Measurements from ENCODE around the gene NAV3. TPM values are rescaled to one million over a fixed set of nuclear protein-coding genes. Genes with fewer than 3 reads are reported as not detected.

NAV3 gene
- total RNA-seq, 1 donor from 2014 or later, result 16.2 TPM

- Histone ChIP-seq H3K4me1 (no peaks in the 10 kb centered on the region), H3K36me3 (no peaks in the 10 kb centered on the region), H3K27me3 (no peaks in the 10 kb centered on the region), H3K4me3 (no peak overlapping the region), H3K9me3 (no peaks in the 10 kb centered on the region), H3K27ac (no peak overlapping the region)
- DNase-seq (ENCODE audit: extremely low spot score in 2 of 2), result no peak
- no peak for TF ChIP-seq POLR2A (IDR thresholded peaks at IDR 0.05)
- TF ChIP-seq POLR2AphosphoS5 (IDR thresholded peaks at IDR 0.05; ENCODE audit: insufficient read depth in 1 of 2, low read depth in 1 of 2), result no peak
- no peak for TF ChIP-seq CTCF (IDR thresholded peaks at IDR 0.05)
- intact Hi-C loops (cut with DNase I), result no loop called here
These were observed 402.1 kb downstream of the NAV3 start for GRCh38 chr12:78232756-78233155.

- H3K27ac ChIP-seq, result no peak overlapping the region
- intact Hi-C loops (cut with DNase I), result no loop called here
- no peaks in the 10 kb centered on the region for H3K36me3 ChIP-seq
- no peaks in the 10 kb centered on the region for H3K9me3 ChIP-seq
- no peak for TF ChIP-seq CTCF (IDR thresholded peaks at IDR 0.05)
- no peak for TF ChIP-seq POLR2A (IDR thresholded peaks at IDR 0.05)
- TF ChIP-seq POLR2AphosphoS5 (IDR thresholded peaks at IDR 0.05; ENCODE audit: insufficient read depth in 1 of 2, low read depth in 1 of 2), result no peak
- H3K4me3 ChIP-seq, result no peak overlapping the region
- DNase-seq (ENCODE audit: extremely low spot score in 2 of 2), result no peak
- H3K4me1 ChIP-seq, result no peaks in the 10 kb centered on the region
- H3K27me3 ChIP-seq, result no peaks in the 10 kb centered on the region
These were observed 405.6 kb downstream of the NAV3 start for GRCh38 chr12:78236264-78236663.

- Histone ChIP-seq H3K4me3 (no peak overlapping the region), H3K36me3 (no peaks in the 10 kb centered on the region), H3K27ac (no peak overlapping the region), H3K4me1 (no peaks in the 10 kb centered on the region), H3K27me3 (no peaks in the 10 kb centered on the region), H3K9me3 (no peaks in the 10 kb centered on the region)
- intact Hi-C loops (cut with DNase I), result no loop called here
- TF ChIP-seq CTCF (IDR thresholded peaks at IDR 0.05) (no peak), POLR2AphosphoS5 (IDR thresholded peaks at IDR 0.05; ENCODE audit: insufficient read depth in 1 of 2, low read depth in 1 of 2) (no peak), POLR2A (IDR thresholded peaks at IDR 0.05) (no peak)
- DNase-seq (ENCODE audit: extremely low spot score in 2 of 2), result no peak
These were observed 408.9 kb downstream of the NAV3 start for GRCh38 chr12:78239544-78239943.

DNA sequence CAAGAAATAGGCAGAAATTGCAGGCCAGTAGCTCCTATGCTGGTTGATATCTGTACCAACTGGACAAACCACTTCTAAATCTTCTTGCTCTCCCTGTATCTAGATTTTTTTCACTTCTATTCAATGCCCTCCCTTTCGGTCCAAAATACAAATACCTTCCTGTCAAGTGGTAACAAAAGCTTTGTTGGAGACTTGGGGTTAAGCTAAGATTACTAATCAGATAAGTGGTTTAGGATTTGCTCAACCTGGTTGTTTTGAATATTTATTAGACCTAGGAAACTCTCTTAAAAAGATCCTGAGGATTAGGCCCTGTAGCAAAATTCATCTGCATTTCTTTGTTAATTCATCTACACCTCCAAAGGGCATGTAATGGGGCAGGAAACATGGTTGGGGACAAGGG, 410.1 kb downstream of the NAV3 start:
- no peaks in the 10 kb centered on the region for H3K4me1 ChIP-seq
- no peak for DNase-seq (ENCODE audit: extremely low spot score in 2 of 2)
- no peaks in the 10 kb centered on the region for H3K27me3 ChIP-seq
- no peaks in the 10 kb centered on the region for H3K36me3 ChIP-seq
- H3K4me3 ChIP-seq, result no peak overlapping the region
- no peak overlapping the region for H3K27ac ChIP-seq
- TF ChIP-seq CTCF (IDR thresholded peaks at IDR 0.05) (no peak), POLR2A (IDR thresholded peaks at IDR 0.05) (no peak), POLR2AphosphoS5 (IDR thresholded peaks at IDR 0.05; ENCODE audit: insufficient read depth in 1 of 2, low read depth in 1 of 2) (no peak)
- intact Hi-C loops (cut with DNase I), result no loop called here
- H3K9me3 ChIP-seq, result no peaks in the 10 kb centered on the region

GRCh38 chr12:78241446-78241845, 410.8 kb downstream of the NAV3 start:
- Histone ChIP-seq H3K27ac (no peak overlapping the region), H3K27me3 (no peaks in the 10 kb centered on the region), H3K4me3 (no peak overlapping the region), H3K36me3 (no peaks in the 10 kb centered on the region), H3K4me1 (no peaks in the 10 kb centered on the region), H3K9me3 (no peaks in the 10 kb centered on the region)
- intact Hi-C loops (cut with DNase I), result no loop called here
- TF ChIP-seq POLR2A (IDR thresholded peaks at IDR 0.05), result no peak
- TF ChIP-seq POLR2AphosphoS5 (IDR thresholded peaks at IDR 0.05; ENCODE audit: insufficient read depth in 1 of 2, low read depth in 1 of 2), result no peak
- no peak for TF ChIP-seq CTCF (IDR thresholded peaks at IDR 0.05)
- no peak for DNase-seq (ENCODE audit: extremely low spot score in 2 of 2)
